Mesothelial cell of epicardium (in vitro differentiated cells): ENCODE data around the gene SCAI. TPM values are rescaled to one million over a fixed set of nuclear protein-coding genes. Genes with fewer than 3 reads are reported as not detected.

Experiments used
- DNase-seq, 2 experiments: peaks; one replicate each; pipeline ENCODE4 v3.0.0; 2021; ENCODE audit warnings: low spot score in 2 of 2; ENCODE audit not compliant: unreplicated experiment in 2 of 2
- H3K27ac Mint-ChIP-seq: 2 replicates; pipeline ENCODE4 v1.8.0; 2021; ENCODE audit warnings: mixed read lengths
- H3K27me3 Mint-ChIP-seq: 2 replicates; pipeline ENCODE4 v1.8.0; 2021; ENCODE audit warnings: low read depth, mixed read lengths
- H3K36me3 Mint-ChIP-seq: 2 replicates; pipeline ENCODE4 v1.8.0; 2021; ENCODE audit warnings: mixed read lengths
- H3K4me1 Mint-ChIP-seq: 2 replicates; pipeline ENCODE4 v1.8.0; 2021; ENCODE audit warnings: mixed read lengths
- H3K4me3 Mint-ChIP-seq: 2 replicates; pipeline ENCODE4 v1.8.0; 2021; ENCODE audit warnings: mild to moderate bottlenecking, moderate library complexity, mixed read lengths
- H3K9me3 Mint-ChIP-seq: 2 replicates; pipeline ENCODE4 v1.8.0; 2021; ENCODE audit warnings: mixed read lengths
- total RNA-seq: library from RNA; stranded (reverse); gene quantifications from 3 replicates; pipeline ENCODE4 v1.2.1, GENCODE V29; 2021
- TF ChIP-seq, protein P1 (sequence below): fragments of 200-600 bp; sonication (generic); IDR thresholded peaks from one replicate; pipeline ENCODE4 v1.5.0; 2021; ENCODE audit warnings: antibody characterized with exemption; ENCODE audit not compliant: unreplicated experiment

The SCAI gene
- total RNA-seq, 1 donor from 2014 or later: 22.7 TPM

- H3K27ac Mint-ChIP-seq: no peak overlapping the region
- TF ChIP-seq, protein P1, sequence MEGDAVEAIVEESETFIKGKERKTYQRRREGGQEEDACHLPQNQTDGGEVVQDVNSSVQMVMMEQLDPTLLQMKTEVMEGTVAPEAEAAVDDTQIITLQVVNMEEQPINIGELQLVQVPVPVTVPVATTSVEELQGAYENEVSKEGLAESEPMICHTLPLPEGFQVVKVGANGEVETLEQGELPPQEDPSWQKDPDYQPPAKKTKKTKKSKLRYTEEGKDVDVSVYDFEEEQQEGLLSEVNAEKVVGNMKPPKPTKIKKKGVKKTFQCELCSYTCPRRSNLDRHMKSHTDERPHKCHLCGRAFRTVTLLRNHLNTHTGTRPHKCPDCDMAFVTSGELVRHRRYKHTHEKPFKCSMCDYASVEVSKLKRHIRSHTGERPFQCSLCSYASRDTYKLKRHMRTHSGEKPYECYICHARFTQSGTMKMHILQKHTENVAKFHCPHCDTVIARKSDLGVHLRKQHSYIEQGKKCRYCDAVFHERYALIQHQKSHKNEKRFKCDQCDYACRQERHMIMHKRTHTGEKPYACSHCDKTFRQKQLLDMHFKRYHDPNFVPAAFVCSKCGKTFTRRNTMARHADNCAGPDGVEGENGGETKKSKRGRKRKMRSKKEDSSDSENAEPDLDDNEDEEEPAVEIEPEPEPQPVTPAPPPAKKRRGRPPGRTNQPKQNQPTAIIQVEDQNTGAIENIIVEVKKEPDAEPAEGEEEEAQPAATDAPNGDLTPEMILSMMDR: no peak
- peaks cover 10% of the 10 kb centered on the region for H3K36me3 Mint-ChIP-seq
- H3K4me1 Mint-ChIP-seq: no peaks in the 10 kb centered on the region
- no peak for DNase-seq
- H3K9me3 Mint-ChIP-seq: no peaks in the 10 kb centered on the region
- H3K4me3 Mint-ChIP-seq: no peak overlapping the region
- no peaks in the 10 kb centered on the region for H3K27me3 Mint-ChIP-seq
These were observed 193.9 kb downstream of the SCAI start for GRCh38 chr9:124949387-124949786.

DNA sequence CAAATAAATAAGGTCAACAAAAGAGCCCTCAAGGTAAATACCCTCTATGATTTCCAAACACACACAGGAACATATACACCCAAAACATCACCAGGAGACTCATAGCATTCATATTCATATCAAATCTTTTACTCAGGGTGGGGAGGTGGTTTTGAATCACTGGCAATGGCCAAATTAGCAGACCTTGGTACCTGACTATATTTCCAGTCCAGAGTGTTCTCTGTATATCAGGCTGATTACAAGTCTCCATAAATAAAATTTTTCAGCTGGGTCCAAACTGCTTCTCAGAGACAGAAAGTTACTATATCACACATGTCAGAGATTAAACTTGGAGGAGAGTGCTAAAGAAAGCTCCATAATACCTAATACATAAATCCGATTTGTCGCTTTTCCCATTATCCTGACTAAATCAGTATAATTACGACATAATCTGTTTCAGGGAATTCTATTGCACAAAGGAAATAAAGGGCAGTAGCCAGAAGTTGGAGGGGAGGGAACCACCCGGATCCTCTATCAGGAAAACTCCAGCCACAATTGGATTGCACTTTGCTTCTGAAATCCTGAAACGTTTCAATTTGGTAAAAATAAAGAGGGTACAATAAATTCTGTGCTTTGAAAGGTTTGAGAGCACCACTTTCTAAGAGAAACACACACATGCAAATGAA, 195.5 kb downstream of the SCAI start:
- DNase-seq: no peak

GRCh38 chr9:124946167-124946566, 197.2 kb downstream of the SCAI start:
- no peak overlapping the region for H3K27ac Mint-ChIP-seq
- peaks cover 7% of the 10 kb centered on the region for H3K36me3 Mint-ChIP-seq

More for the DNA sequence above, 195.5 kb downstream of the SCAI start:
- TF ChIP-seq, protein P1: no peak
- H3K27ac Mint-ChIP-seq: no peak overlapping the region
- peaks cover 9% of the 10 kb centered on the region for H3K36me3 Mint-ChIP-seq
- H3K9me3 Mint-ChIP-seq: no peaks in the 10 kb centered on the region
- no peak overlapping the region for H3K4me3 Mint-ChIP-seq
- no peaks in the 10 kb centered on the region for H3K27me3 Mint-ChIP-seq
- no peaks in the 10 kb centered on the region for H3K4me1 Mint-ChIP-seq

DNA sequence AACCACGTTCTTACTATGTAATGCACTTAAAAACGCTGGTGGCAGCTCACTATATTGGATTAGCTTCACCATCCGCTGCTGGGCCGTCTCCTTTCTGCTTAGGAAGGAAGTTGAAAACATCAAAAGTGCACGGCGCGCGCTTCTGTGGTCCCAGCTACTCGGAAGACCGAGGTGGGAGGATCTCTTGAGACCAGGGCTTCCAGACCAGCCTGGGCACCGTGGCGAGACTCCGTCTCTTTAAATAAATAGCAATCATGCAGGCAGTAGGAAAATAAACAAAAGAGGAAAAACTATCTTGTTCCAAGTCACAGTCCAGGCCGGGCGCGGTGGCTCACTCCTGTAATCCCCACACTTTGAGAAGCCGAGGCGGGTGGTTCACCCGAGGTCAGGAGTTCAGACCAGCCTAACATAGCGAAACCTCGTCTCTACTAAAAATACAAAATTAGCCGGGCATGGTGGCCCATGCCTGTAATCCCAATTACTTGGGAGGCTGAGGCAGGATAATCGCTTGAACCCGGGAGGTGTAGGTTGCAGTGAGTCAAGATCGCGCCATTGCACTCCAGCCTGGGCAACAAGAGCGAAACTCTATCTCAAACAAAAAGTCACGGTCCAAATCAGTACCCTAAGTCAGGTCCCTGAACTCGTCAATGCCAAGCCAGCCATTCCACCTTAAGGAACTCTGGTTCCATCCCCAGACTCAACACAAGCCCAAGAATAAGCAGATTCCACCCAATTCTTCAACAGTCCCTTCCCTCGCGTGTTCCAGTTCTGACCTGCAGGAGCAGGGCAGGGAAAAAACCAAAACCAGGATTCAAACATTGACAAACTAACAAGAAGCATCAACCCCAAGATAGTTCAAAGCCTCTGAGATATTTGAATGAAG, 201.4 kb downstream of the SCAI start:
- TF ChIP-seq, protein P1: no peak
- peak; percentile 23 to 62 for DNase-seq
- Mint-ChIP-seq H3K27ac (peak overlapping the region; percentile 99), H3K36me3 (peaks cover 2% of the 10 kb centered on the region), H3K27me3 (no peaks in the 10 kb centered on the region), H3K9me3 (no peaks in the 10 kb centered on the region), H3K4me3 (peak overlapping the region; percentile 94), H3K4me1 (peaks cover 13% of the 10 kb centered on the region)

More at GRCh38 chr9:124946167-124946566, 197.2 kb downstream of the SCAI start:
- H3K27me3 Mint-ChIP-seq: no peaks in the 10 kb centered on the region
- no peaks in the 10 kb centered on the region for H3K9me3 Mint-ChIP-seq
- no peak overlapping the region for H3K4me3 Mint-ChIP-seq
- TF ChIP-seq, protein P1: no peak
- DNase-seq: no peak
- H3K4me1 Mint-ChIP-seq: peaks cover 7% of the 10 kb centered on the region

DNA sequence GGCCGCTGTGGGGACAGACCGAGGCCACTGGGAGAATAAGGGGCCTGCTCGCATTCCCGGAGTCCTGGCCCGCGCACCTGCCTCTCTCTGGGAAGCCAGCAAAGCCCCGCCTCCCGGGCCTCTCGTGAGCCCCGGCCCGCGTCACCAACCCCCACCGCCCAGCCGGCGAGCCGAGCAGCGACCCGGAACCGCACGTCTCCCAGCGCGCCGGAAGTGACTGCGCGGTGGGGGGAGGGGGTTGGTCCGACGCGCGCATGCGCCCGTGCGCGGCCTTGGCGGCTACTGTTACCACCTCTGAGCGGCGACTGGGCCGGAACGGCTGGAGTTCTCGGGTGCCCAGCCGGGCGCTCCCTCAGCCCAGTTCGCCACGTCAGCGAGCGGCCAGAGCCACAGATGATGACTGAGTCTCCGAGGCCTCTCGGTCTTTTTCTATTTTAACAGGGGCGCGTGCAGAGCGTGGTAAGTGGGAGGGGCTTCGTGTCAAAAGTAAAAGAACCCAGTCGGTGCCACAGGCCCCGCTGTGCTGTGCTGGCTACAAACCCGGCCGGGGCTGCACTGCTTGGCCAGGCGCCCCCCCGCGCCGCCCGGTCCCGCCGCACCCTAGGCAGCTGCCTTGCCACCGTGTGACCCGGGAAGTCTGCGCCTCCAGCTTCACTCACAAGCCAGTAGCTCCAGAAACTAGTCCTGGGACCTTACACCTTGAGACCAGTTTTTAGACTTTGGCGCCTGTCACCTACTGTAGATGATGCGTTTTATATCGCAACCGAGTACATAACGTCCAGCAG, 202.2 kb downstream of the SCAI start, which contains the start of gene GOLGA1:
GOLGA1 (minus strand) TSS at position 190 of the 785 bp plus-strand sequence. CDS start 2,372 bp downstream, outside the sequence.
- Mint-ChIP-seq H3K27ac (peak within 1 kb of the TSS; percentile 99), H3K9me3 (no peaks in the 10 kb centered on the region), H3K36me3 (peaks cover 5% of the 10 kb centered on the region), H3K4me3 (peak within 1 kb of the TSS; percentile 94), H3K4me1 (peaks cover 13% of the 10 kb centered on the region), H3K27me3 (no peaks in the 10 kb centered on the region)
- TF ChIP-seq, protein P1: no peak
- peak; percentile 96 to 97 for DNase-seq
